GM18526 (cell line): ENCODE measurements around the gene KCNG1.

Source experiments
- POLR2A ChIP-seq: IDR thresholded peaks from 3 replicates; pipeline ENCODE4 v1.6.1; 2011; ENCODE audit not compliant: insufficient read length; ENCODE audit errors: extremely low read depth

Gene KCNG1

DNA sequence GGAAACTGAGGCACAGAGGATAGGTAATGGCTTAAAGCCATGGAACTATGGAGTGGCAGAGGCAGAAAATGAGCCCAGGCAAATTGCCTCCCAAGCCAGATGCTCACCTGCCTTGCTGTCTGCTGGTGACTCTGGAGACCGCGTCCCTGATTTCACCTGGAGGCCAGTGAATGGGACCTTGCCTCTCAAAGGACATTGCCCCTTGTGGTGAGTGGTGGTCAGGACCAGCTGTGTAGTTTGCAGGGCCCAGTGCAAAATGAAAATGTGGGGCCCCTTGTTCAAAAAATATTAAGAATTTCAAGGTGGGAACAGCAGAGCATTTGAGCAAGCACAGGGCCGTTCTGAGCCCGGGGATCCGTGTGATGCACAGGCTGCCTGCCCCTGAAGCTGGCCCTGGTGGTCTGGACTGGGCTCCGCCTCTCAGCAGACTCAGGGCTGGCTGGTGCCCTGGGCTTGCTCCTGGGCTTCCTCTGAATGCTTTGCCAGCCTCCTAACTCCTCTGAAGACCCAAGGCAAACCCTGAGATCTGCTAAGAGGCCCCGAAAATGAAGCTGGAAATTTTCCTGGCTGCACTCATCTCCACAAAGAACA is 19.8 kb upstream of the KCNG1 start:
- TF ChIP-seq POLR2A, result no peak

DNA sequence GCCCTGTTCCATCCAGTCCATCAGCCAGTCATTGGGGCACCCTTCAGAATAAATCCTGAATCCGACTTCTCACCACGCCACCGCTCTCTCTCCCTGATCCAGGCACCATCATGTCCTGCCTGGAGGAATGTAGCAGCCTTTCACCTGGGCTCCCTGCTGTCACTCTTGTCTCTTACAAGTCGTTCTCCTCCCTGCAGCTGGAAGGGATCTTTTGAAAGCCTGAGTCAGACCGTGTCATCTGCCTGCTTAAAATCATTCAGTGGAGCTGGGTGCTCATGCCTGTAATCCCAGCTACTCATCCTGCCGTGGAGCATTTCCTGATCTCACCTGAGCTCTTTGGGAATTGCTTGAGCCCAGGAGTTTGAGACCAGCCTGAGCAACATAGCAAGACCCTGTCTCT is 19.2 kb upstream of the KCNG1 start:
- TF ChIP-seq POLR2A, result no peak

DNA sequence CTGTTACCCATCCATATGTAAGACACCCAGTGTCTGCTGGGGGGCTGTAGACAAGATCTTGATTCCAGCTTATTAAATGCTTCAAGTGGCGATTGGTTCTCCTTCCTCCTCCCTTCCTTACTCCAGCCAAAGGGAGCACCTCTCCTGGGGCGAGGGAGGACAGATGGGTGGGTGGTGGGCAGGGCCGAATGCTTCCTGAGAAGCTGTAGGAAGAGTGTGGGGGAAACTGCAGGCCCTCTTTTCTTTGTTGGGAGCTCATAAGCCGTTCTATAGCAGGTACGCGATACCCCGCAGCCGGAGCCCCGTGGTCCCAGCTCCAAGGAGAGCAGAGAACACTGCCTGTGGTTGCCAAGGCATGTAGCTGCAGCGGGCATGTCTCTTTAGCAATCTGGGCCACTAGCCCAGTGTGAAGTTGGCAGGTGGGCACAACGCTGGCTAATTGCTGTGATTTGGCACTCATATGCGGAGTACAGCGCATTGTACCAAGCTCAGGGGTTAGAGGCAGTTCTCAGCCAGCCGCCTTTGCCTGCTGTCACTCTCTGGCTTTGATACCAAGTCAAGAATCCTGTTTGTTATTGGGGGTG is 14.7 kb upstream of the KCNG1 start:
- TF ChIP-seq POLR2A, result no peak

DNA sequence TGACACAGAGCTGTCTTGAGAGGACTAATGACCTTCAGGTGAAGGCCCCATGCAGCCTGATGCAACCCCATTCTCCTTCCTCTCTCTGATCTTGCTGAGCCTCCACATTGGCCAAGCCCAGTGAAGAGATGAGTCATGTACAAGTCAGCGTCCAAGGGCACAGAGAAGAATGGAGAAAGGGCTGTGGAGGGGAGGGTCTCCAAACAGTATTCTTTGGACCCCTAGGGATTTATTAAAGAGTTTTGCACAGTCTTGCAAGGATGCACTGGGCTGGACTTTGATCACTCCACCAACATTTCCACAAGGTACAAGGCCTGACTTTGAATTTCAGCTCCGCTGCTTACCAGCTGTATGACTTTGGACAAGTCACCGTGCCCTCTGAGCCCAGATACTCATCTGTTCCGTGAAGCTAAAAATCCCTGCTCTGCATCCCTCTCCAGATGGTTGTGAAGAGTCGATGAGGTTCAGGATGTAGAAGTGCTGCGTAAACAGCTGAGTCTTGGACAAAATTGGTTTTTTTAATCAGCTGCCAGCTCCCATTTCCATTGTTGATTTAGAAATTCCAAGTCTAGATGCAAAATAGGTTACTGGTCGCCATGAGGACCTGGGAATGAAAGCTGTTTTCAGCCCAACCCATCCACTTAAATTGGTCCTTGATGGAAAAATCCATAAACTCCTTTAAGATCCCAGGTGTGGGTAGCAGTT is 14.1 kb upstream of the KCNG1 start:
- TF ChIP-seq POLR2A, result no peak

DNA sequence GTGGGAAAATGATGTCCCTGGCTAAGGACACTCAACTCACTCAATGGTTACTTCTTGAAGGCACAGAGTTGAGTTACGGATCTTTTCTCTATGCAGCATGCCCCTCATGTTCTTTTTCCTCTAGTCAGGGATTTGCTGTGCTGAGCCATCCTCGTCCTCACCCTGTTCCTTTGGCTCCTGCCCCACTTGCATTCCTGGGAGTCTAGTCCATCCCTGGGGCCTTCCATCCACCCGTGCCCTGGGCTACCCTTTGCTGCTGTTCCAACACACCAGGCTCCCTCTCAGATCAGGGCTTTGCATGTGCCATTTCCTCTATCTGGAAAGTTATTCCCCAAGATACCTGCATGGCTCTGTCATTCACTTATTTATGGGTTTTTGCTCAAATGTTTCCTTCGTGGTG is 13.3 kb upstream of the KCNG1 start:
- TF ChIP-seq POLR2A, result no peak

DNA sequence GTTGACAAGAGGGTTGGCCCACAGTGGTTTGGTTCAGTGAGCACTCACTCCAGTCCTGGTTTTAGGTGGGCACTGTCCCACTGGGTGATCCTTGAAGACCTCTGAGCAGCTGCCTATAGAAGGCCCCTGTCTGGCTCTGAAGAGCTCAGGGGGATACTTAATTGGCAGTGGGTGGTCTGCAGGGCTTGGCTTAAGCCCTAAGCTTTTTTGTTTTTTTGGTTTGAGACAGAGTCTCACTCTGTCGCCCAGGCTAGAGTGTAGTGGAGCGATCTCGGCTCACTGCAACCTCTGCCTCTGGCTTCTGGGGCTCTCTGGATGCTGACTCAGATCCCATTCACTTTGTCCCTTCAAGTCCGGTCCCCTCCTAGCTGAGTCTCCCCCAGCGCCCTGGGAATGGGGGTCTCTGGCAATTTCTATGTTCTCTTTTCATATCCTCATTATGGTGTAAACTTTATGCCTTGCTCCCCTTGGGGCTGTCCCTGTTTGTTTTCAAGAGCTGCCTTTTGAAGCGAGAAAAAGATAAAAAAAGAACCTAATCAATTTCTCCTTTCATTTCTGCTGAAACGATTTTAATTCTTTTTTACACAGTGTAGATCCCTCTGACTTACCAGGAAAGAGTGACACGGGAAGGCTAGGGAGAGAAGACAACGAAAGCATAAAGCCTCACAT is 12.2 kb upstream of the KCNG1 start:
- TF ChIP-seq POLR2A, result no peak

DNA sequence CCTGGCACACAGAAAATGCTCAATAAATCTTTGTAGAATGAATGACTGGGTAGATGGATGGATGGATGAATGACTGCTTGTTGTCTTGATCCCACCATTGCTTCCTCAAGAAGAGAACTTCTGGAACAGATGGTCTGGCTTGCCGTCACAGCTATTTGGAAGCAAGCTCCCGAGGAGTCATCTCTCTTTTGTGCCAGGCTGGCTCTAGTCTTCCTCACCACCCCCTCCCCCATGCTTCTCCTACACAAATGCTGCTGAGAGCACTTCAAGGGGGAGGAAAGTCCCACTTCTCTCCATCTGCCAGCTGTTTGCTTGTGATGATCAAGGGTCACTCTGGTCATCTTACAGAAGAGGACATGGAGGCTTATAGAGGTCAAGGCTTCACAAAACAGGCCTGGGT is 11.6 kb upstream of the KCNG1 start:
- no peak for TF ChIP-seq POLR2A

DNA sequence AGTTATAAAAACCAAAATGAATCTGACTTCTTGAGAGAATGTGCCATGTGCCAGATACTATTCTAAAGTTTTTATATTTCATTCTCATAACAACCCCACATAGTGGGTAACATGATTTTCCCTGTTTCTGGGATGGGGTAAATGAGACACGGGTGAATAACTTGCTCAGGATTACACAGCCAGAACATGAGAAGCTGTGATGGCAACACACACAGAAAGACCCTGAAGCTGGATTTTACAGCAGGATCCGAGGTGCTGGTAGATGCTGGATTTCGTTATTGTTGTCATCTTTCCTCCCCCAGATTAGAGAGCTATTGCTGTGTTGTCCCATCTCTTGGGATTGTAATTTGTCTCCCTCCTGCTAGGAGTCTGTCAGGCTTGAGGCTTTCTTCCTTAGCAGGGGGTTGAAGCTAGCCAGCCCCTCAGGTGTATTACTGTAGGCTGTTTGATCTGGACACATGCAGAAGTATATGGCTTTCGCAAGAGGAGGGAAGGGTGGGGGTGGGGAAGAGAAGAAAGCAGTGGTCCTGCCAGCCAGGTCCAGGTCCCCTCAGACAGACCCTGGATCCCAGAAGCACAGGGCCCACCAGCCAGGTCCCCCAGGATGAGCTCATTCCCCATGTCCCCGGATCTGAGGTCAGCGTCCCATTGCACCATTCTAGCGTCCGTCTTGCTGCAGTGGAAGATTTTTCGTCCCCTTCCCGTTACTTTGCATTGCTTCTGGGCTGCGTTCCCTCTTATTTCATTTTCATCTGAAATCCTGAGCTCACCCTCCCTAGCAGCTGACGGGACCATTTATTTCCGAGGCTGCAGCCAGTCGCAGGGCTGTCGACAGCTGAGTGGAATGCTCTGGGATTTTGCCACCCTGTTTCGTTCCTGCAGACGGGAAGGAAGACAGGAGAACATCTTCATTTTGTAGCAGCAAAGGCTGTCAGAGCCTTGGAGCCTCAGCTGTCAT is 7.3 kb upstream of the KCNG1 start:
- no peak for TF ChIP-seq POLR2A

DNA sequence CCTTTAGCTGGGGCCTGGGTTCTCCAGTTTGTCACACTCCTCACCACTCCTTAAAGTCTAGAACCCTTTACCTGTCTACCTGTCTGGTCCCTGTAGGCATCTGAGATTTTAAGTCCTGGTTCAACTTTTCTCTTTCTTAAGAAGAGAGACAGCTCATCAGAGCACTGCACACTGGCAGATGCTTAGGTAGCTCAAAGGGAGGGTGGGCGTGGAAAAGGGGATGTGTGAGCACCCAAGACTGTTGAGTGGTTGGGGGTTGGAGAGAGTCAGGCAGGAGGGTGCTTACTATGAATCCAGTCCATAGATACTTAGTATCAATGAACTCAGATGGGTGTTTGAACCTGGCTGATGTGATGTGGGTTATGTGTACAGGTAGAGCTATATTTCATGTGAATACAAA is 6.6 kb upstream of the KCNG1 start:
- no peak for TF ChIP-seq POLR2A

DNA sequence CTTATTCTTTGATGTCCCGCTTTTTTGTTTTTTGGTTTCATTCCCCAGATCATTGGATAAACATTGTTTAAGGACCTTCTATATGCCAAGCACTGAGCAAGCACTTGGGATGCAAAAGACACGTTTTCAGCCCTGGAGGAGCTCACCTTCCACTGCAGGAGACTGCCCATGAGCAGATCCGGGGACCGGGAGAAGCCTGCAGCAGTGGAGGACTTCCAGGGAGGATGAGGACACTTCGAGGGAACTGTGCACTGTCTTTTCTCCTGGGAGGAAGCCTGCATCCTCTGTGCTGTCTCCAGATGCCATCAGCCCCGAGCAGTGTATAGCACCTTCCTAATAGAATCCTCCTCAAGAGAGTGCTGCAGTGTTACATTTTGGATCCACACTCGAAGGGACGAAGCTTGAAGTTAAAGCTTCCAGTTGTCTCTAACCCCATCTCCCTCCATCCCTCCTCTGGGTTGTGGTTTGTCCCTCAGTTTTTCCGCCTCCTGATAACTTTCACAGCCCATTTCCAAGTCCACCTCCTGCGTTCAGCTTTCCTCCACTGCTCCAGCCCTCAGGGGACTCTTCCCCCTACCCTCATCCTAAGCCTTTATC is 5.8 kb upstream of the KCNG1 start:
- no peak for TF ChIP-seq POLR2A

DNA sequence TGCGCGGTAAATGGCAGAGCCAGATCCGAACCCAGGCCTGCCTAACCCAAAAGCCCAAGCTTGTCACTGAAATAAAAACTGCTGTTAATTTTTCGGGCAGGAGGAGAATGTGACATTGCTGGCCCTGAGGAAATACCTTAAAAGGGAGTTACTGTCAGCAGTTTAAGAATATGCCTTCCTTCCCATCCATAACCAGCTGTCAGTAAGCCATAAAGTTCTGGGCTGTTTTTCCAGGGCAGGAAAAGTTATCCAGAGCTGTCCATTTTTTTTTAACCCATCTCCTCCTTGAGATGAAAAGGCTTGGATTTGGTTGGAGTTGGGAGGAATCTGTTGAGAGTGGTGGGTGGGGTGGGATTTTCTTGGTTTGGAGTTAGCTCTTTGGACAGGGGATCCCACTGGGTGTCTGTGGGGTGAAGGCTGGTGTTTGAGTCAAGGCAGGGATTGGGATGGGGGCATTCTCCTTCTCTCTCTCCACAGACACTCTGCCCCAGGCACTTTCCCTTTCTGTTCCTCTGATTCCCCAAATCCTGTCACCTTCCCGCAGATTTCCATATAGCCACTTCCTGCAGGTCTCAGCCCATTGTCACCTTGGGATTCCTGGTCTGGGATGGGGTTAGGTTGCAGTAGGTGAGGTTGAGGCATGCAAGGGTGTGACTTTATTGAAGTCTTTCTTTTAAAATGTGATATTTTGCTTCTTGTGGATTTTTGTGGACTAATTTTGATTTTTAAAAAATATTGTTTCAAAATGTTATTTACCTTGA is 4.3 kb upstream of the KCNG1 start:
- no peak for TF ChIP-seq POLR2A

DNA sequence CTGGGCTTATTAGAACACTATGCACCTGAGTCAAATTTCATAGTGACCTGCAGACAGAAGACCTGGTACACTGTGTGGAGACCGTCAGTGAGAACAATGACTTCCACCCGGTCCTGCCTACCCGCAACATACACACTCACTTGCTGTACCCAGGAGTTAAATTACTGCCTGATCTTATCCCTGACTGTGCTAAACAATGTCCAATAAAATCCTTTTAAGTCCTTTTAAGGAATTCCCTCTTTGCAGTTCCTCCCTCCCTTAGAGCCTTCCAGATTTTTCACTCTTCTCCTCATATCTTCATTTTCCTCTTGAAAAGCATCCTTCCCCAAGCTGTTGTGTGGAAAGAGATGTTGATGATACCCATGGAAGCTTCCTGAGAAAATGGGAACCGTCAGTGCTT is 3.4 kb upstream of the KCNG1 start:
- TF ChIP-seq POLR2A, result no peak

DNA sequence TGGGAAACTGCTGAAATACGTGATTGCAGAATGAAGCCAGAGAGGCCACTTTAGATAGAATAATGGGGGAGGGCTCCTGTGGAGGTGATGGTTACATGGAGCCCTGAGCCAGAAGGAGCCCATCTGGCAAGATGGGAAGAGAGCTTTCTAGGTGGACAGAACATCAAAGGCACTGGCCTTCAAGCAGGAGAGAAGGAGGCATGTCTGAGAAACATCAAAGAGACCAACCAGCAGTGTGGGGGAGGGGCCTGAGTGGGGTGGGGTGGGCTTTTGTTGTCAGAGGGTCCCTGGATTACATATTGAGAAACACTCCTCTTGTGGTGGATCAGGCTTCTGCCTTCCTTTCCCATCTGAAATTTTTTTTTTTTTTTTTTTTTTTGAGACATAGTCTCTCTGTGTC is 1.9 kb upstream of the KCNG1 start:
- TF ChIP-seq POLR2A, result no peak

DNA sequence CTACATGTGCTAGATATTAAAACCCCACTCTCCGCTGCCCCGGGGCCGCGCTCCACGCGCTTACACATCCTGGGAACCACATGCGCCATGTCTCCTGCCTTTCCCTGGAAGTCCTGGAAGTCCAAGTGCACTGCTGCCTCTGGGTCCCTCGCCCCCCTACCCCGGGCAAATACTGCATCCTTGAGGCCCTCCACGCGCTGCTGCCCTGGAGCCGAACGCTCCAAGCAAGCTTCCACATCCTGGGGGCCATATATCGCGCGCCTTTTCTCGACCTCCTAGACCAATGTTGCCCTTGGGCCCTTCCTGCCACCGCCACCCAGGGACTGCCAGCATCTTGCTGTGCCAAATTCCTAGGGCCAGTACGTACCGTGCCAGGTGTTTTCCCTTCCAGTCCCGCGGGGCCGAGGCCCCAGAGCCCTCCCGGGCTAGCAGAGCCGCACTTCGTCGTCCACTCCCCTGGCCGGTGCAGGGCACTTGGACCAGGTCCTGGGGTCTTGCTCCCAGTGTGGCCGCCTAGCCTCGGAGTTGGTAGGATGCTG is 779 bp upstream of the KCNG1 start:
- no peak for TF ChIP-seq POLR2A
